Esophagus squamous epithelium (tissue), 5 donors: ENCODE measurements around the gene ENDOV. TPM values are rescaled to one million over a fixed set of nuclear protein-coding genes. Genes with fewer than 3 reads are reported as not detected.

Source experiments
- DNase-seq: peaks from one replicate; lab custom pipeline; 2025; lab: John Stamatoyannopoulos, UW
- H3K27ac ChIP-seq, 4 donors: fragments of 200-600 bp; sonication (generic); one replicate each; pipeline ENCODE4 v1.5.1; 2016 to 2019; ENCODE audit warnings: mild to moderate bottlenecking in 1 of 4
- H3K27me3 ChIP-seq, 4 donors: fragments of 200-600 bp; sonication (generic); 1 replicate in 3 of 4; 2 replicates in 1 of 4; pipeline versions ENCODE4 v1.5.1 to v1.6.0; 2017 to 2021; ENCODE audit warnings: antibody characterized with exemption in 1 of 4
- H3K36me3 ChIP-seq, 3 donors: fragments of 200-600 bp; sonication (generic); one replicate each; pipeline ENCODE4 v1.5.1; 2016 to 2019
- H3K4me1 ChIP-seq, 3 donors: fragments of 200-600 bp; sonication (generic); one replicate each; pipeline ENCODE4 v1.5.1; 2017 to 2019
- H3K4me3 ChIP-seq, 4 donors: fragments of 200-600 bp; sonication (generic); 1 replicate in 3 of 4; 2 replicates in 1 of 4; pipeline ENCODE4 v1.5.1; 2016 to 2019; ENCODE audit warnings: mild to moderate bottlenecking in 2 of 4, moderate library complexity in 1 of 4
- H3K9me3 ChIP-seq, 3 donors: fragments of 200-600 bp; sonication (generic); one replicate each; pipeline ENCODE4 v1.5.1; 2016 to 2019
- CTCF ChIP-seq, 6 experiments: fragments of 450-650 bp in 4 of 6; fragments of 200-600 bp in 2 of 6; sonication (generic) in 2 of 6; IDR thresholded peaks; one replicate each; pipeline ENCODE4 v1.5.1; 2016 to 2019; ENCODE audit warnings: antibody characterized with exemption in 6 of 6, mild to moderate bottlenecking in 4 of 6, moderate library complexity in 4 of 6
- POLR2A ChIP-seq, 4 donors: fragments of 450-650 bp; IDR thresholded peaks; one replicate each; pipeline ENCODE4 v1.6.1; 2017; ENCODE audit warnings: antibody characterized with exemption in 4 of 4, mild to moderate bottlenecking in 4 of 4, moderate library complexity in 3 of 4
- WGBS, 2 donors: methylation state at CpG; one replicate each; pipeline ENCODE4 v1.1.5; 2018; 5-methylcytosine and 5-hydroxymethylcytosine counted together
- intact Hi-C: fragments of 100-400 bp; cut with DNase I; formaldehyde crosslinking; loops from one replicate; pipeline ENCODE4 v1.15.0; 2022
- total RNA-seq, 4 donors: library from RNA; depleted of rRNA; stranded (reverse); fragments of >200 nt; gene quantifications; one replicate each; pipeline ENCODE4 v1.1.0, GENCODE V29; 2016
- donor health status: DM: yes; HTN: yes; CAD: no.

The ENDOV gene
- total RNA-seq, 4 donors from 2014 or later = 7.4 to 16.0 (median 14.5) TPM

GRCh38 chr17:80441133-80441578 lies 26.2 kb downstream of the ENDOV start:
- Histone ChIP-seq H3K4me3 (no peak overlapping the region), H3K9me3 (no peaks in the 10 kb centered on the region), H3K4me1 (no peaks in the 10 kb centered on the region), H3K36me3 (no peaks in the 10 kb centered on the region), H3K27me3 (peaks cover 0 to 16% (median 0%) of the 10 kb centered on the region in 4 donors), H3K27ac (no peak overlapping the region)
- WGBS, 2 donors = 48 to 56% methylated on average over 8 to 13 of the region's 14 CpGs
- intact Hi-C loops = no loop called here
- TF ChIP-seq CTCF (IDR thresholded peaks at IDR 0.05) = no peak
- no peak for TF ChIP-seq POLR2A (IDR thresholded peaks at IDR 0.05)
- no peak for DNase-seq

- H3K9me3 ChIP-seq = no peaks in the 10 kb centered on the region
- no peaks in the 10 kb centered on the region for H3K4me1 ChIP-seq
- 71 to 86% methylated on average over 5 to 12 of the region's 14 CpGs for WGBS, 2 donors
- peaks cover 0 to 16% (median 0%) of the 10 kb centered on the region in 4 donors for H3K27me3 ChIP-seq
- TF ChIP-seq POLR2A (IDR thresholded peaks at IDR 0.05) = no peak
- TF ChIP-seq CTCF (IDR thresholded peaks at IDR 0.05) = no peak
- no peaks in the 10 kb centered on the region for H3K36me3 ChIP-seq
- H3K4me3 ChIP-seq = no peak overlapping the region
- no peak for DNase-seq
- intact Hi-C loops = no loop called here
- no peak overlapping the region for H3K27ac ChIP-seq
Measured at GRCh38 chr17:80441598-80442322, 26.8 kb downstream of the ENDOV start.

GRCh38 chr17:80442323-80442659 lies 27.3 kb downstream of the ENDOV start:
- TF ChIP-seq CTCF (IDR thresholded peaks at IDR 0.05) = no peak
- no peak for TF ChIP-seq POLR2A (IDR thresholded peaks at IDR 0.05)
- H3K27ac ChIP-seq = no peak overlapping the region

GRCh38 chr17:80442764-80443163 lies 27.8 kb downstream of the ENDOV start:
- intact Hi-C loops = no loop called here

More at GRCh38 chr17:80442323-80442659, 27.3 kb downstream of the ENDOV start:
- Histone ChIP-seq H3K36me3 (no peaks in the 10 kb centered on the region), H3K27me3 (peaks cover 0 to 16% (median 0%) of the 10 kb centered on the region in 4 donors), H3K9me3 (no peaks in the 10 kb centered on the region), H3K4me1 (no peaks in the 10 kb centered on the region), H3K4me3 (no peak overlapping the region)
- intact Hi-C loops = no loop called here
- 68 to 78% methylated on average over 5 of the region's 12 CpGs for WGBS, 2 donors
- no peak for DNase-seq

More at GRCh38 chr17:80442764-80443163, 27.8 kb downstream of the ENDOV start:
- Histone ChIP-seq H3K4me1 (no peaks in the 10 kb centered on the region), H3K36me3 (no peaks in the 10 kb centered on the region), H3K9me3 (no peaks in the 10 kb centered on the region), H3K27me3 (peaks cover 0 to 16% (median 0%) of the 10 kb centered on the region in 4 donors), H3K27ac (no peak overlapping the region), H3K4me3 (no peak overlapping the region)
- no peak for TF ChIP-seq POLR2A (IDR thresholded peaks at IDR 0.05)
- TF ChIP-seq CTCF (IDR thresholded peaks at IDR 0.05) = no peak
- DNase-seq = no peak
- WGBS, 2 donors = 86 to 95% methylated on average over 3 to 4 of the region's 4 CpGs
